HT-29 (cell line): Measurements from ENCODE around the gene ANO1. TPM values are rescaled to one million over a fixed set of nuclear protein-coding genes. Genes with fewer than 3 reads are reported as not detected.

Experiments used
- DNase-seq: peaks from one replicate; pipeline ENCODE4 v3.0.0-alpha.2; 2015; ENCODE audit warnings: low spot score
- total RNA-seq: library from RNA; depleted of rRNA; stranded (reverse); fragments of >200 nt; shearing (Covaris generic); gene quantifications from 2 replicates; pipeline ENCODE4 v1.2.3, GENCODE V29; 2014

Gene ANO1
- total RNA-seq, 1 experiment from 2014 or later, result 114 TPM

DNA sequence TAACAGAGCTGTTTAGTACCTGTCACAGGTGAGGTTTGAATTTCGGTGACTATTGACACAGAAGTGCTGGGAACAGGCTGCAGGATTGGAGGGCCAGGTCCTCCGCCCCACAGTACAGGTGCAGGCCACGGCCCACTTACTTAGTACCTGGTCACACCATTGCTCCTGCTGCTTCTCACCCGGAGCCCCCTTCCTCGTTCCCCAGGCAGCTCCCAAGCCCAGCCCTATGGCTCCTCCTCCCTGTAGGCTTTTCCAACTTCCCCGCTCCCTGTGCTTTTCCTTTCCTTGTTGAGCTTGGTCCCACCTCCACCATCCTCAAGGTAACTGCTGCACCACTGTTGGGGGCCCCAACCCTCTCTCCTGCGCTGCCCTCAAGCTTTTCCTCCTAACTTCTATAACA, 27.9 kb upstream of the ANO1 start:
- DNase-seq, result no peak

GRCh38 chr11:70054004-70054403, 24.1 kb upstream of the ANO1 start:
- DNase-seq, result no peak

GRCh38 chr11:70055444-70055843, 22.7 kb upstream of the ANO1 start:
- DNase-seq, result no peak

DNA sequence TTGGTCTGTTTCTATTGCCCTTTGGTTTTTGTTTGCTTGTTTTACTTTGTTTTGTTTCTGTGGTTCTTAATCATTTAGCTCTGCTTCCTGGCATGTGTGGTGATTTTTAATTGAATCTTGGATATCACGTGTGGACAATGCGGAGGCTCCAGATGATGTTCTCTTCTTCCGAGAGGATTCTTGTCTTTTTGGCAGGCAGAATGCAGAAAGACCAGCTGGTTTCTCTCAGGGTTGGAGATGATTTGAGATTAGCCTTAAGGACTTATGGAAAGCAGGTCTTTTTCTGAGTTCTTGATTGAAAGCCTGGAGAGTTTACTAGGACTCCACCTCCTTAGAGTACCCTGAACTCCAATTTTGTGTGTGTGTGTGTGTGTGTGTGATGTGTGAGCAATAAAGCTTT, 21.0 kb upstream of the ANO1 start:
- DNase-seq, result no peak

DNA sequence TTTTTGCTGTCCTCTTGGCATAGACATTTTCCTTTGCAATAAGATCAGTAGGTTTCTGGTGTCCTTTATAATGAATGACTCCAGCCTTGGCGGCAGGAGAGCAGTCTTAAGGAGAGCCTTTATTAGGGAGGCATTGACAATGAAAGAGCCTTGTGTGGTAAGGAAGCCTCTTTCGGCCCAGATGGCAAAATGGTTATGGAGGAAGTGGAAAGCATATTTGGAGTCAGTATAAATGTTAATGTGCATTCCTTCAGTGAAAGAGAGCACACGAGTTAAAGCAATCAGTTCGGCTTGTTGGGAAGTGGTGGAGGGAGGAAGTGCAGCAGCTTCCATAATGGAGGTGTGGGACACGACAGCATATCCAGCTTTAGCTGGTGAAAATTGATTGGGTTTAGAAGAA, 18.1 kb upstream of the ANO1 start:
- no peak for DNase-seq

DNA sequence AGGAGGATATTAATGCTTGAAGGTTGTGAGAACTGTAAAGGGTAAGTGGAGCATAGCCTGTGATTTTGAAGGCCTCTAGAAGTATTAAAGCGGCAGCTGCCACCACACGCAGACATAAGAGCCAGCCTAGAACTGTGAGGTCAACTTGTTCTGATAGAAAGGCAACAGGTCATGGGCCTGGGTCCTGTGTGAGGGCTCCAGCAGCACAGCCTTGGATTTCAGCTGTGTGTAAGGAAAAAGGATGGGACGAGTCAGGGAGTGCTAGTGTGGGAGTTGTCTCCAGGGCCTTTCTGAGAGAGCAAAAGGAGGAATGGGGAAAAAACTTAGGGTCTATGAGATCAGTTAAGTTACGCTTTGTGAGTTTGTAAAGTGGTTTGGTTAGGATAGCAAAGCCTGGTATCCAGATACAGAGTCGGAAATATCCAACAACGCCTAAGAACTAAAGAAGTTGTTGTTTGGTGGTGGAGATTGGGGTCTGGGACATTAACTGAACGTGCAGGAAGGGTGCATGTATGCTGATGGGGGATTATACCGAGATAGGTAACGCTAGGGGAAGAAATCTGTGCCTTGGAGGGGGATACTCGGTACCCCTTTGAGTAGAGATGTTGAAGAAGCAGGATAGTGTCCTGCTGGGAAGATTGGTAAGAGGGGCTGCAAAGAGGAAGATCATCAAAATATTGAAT, 17.4 kb upstream of the ANO1 start:
- DNase-seq, result no peak

- no peak for DNase-seq
Measured at GRCh38 chr11:70061734-70062133, 16.4 kb upstream of the ANO1 start.

DNA sequence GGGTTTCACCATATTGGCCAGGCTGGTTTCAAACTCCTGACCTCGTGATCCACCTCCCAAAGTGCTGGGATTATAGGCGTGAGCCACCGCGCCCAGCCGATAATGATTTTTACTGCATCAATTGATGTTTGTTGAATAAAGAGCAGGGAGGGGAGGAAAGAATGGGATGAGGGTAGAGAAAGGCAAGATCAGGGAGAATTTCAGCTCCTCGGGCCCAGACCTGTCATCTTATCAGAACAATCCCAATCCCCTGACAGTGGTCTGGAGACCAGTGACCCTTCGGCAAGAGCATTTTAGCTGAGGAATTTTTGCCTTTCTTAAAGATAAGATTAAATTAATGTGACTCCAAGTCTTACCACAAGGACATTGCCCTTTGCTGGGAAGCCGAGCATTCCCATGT, 15.0 kb upstream of the ANO1 start:
- DNase-seq, result no peak

DNA sequence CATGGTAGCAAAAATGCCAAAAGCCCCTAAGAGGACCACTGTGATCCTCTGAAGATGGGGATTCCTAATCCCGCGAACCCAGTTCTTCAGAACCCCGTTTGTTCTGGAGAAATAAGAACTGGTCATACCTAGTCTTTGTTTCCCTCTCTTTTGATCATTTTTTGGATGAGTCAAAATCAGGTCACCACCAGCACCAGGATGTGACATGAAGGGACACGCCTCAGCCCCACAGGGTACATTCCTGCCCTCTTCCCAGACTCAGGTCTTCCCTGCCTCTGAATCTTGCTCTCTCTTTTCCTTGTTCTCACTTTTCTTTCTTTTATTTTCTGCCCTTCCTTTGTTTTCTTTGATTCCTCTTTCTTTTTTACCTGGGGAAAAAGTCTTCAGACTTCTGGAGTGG, 14.6 kb upstream of the ANO1 start:
- DNase-seq, result no peak

- no peak for DNase-seq
Measured at GRCh38 chr11:70064008-70064725, 13.9 kb upstream of the ANO1 start.

DNA sequence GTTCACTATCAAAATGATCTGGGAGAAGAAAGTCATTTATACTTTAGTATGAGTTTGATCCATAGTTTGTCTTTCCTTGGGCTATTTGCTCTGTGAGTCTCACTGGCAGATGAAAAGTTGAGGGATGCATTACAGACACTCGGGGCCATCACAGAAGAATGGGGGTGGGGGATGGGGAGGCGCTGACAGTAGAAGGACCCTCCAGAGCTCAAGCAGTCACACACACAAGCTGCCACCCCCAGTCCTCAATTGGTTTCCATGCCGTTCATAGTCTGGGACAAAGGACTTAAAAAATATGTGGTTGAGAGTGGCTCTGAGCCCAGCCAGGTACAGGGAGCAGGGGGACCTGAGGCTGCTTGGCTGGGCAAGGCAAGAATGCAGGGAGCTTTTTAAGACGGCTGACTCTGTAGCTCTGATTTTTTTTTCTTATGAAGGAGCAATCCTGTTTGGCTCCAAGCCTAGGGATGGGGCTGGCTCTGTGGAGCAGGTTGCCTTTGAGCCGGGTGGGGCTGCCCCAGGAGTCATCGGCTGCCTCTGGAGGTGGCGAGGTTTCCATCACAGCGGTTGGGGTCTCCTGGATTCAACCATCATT, 13.3 kb upstream of the ANO1 start:
- no peak for DNase-seq

GRCh38 chr11:70065318-70066135, 12.6 kb upstream of the ANO1 start:
- no peak for DNase-seq

DNA sequence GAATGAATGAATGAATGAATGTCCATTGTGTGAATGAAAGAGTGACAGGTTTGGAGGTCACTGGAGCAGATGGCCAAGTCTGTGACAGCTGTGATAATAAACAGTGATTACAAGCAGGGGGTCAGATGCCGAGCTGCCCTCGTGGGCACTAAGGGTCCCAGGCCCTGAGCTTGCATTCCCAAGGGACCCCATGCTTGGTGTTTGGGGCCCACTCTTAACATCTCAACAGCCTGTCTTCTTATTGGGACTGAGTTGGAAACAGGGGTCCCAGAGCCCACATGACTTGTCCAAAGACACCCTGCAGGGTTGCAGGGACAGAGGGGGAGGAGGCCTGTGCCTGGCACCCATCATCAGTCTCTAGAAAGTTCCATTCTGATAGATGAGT, 12.0 kb upstream of the ANO1 start:
- DNase-seq, result no peak

- DNase-seq, result no peak
Measured at GRCh38 chr11:70066628-70067027, 11.5 kb upstream of the ANO1 start.

DNA sequence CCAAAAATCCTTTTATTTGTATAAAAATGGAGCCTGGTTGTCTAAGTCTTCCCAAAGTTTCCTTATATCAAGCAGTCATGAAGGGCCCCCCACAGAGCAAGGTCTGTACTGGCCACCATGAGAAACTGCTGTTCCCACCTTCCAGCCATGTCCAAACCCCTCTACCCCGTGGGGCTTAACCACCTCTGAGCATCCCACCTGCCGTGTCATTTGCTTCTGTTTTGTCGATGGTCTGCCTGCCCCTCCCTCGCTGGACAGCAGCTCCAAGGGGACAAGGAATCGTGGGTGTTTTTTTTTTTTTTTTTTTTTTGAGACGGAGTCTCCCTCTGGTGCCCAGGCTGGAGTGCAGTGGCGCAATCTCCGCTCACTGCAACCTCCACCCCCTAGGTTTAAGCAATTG, 11.1 kb upstream of the ANO1 start:
- DNase-seq, result no peak

DNA sequence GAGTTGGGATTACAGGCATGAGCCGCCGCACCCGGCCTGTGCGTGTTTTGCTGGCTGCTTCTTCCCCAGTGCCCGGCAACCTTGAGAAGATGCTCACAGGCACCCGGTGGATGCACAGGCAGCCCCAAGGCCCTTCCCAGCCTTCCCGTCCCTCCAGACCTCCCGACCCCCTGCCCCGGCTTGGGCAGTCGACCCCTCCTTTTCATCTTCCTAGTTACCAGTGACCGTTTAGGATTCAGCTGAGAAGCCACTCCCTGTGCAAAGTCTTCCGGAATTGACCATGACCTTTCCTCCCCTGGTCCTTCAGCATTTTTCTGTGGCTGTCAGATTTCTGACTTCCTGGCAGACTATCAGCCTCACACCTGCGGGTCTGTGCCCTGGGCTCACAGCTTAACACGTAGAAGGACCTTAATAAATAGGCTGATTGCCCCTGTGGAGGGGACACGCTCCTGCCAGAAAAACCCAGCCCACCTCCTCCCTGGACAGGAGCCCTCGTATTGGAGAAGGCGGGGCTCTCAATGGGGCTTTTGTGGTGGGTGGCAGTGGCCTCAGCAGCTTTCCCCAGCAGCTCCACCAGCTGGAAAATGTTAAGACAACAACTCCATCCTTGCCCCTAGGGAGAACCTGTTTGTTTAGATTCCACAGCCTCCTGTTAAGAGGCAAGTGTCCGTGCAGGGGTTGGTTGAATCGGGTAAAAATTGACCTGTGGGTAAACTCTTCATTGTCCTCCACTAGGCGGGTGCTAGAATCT, 10.4 kb upstream of the ANO1 start:
- DNase-seq, result peak; percentile 84

- DNase-seq, result no peak
Measured at GRCh38 chr11:70068345-70068744, 9.8 kb upstream of the ANO1 start.

DNA sequence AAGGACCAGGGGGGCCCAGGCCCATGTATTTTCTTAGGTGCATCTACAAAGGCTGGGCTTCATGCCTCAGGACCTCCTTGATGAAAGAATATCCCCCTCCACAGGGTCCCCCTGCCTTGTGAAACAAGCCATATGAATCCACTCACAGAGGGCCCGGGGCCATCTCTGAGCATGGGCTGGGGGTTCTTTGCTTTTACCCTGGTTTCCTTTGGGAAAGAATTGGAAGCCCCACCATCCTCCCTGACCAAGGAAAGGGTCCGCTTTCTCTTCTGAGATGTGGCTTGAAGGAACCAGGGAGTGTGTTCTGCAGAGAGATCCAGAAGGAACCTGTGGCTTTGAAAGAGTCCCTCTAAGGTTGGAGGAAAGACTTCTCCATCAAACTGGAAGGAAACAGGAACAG, 9.2 kb upstream of the ANO1 start:
- DNase-seq, result no peak

DNA sequence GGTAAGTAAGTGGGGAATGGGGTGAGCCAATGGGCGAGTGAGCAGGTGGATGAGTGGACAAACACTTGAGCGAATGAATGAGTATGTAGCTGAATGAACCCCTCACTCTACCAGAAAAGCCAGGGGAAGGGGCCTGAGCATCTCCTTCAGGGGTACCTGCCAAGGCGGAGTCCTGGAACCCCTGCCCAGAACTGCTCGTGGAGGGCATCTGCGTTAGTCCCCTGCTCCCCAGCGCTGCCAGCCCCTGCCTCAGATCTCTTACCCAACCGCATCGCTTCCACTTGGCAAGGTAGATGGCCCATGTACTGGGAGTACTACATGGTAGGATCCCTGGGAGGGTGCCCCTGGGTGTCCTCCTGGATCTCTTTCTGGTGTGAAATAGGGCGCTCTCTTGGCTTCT, 7.4 kb upstream of the ANO1 start:
- DNase-seq, result no peak

DNA sequence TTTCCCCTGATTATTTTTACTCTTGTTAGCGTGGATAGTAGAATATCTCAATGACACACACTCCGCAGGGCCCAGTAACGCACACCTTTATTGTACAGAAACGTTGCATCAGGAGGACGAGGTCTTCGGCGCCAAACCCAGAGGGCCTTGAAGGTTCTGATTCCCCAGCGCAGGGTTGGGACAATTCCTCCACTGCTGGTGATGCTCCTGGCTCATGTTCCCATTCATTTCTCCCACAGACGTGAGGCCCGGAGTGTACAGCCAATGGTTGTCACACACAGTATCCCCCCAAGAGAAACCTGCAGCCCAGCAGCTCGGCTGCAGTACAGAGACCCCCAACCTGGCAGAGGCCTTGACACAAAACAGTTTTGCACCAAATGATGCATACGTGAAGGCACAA, 6.1 kb upstream of the ANO1 start:
- no peak for DNase-seq

GRCh38 chr11:70072461-70072860, 5.7 kb upstream of the ANO1 start:
- no peak for DNase-seq
